ENCODE results near the gene SELENOP. TPM values are rescaled to one million over a fixed set of nuclear protein-coding genes. Genes with fewer than 3 reads are reported as not detected.

SELENOP gene
- total RNA-seq, 1 donor: 31.1 TPM

DNA sequence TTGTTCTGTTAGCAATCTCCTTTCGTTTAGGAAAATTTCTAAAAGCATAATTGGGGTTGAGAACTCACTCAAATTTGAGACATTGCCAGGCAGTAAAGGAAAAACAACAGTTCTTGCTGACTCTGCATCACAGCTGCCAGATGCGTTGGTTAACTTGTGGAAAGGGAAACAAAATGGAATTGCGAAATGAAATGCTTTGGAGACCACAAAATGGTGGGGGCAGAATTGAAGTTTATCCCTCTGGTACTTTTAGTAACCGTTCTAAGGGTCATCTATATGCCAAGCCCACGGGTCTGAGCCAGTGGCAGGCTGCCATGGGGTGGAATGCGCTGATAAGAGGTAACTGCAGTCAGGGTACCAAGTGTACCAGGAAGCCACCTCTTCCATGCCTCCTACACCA, 28.6 kb upstream of the SELENOP start:
- no peak overlapping the region for H3K4me3 ChIP-seq (ENCODE audit: low read depth, low read length)
- TF ChIP-seq, protein P1, sequence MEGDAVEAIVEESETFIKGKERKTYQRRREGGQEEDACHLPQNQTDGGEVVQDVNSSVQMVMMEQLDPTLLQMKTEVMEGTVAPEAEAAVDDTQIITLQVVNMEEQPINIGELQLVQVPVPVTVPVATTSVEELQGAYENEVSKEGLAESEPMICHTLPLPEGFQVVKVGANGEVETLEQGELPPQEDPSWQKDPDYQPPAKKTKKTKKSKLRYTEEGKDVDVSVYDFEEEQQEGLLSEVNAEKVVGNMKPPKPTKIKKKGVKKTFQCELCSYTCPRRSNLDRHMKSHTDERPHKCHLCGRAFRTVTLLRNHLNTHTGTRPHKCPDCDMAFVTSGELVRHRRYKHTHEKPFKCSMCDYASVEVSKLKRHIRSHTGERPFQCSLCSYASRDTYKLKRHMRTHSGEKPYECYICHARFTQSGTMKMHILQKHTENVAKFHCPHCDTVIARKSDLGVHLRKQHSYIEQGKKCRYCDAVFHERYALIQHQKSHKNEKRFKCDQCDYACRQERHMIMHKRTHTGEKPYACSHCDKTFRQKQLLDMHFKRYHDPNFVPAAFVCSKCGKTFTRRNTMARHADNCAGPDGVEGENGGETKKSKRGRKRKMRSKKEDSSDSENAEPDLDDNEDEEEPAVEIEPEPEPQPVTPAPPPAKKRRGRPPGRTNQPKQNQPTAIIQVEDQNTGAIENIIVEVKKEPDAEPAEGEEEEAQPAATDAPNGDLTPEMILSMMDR (IDR thresholded peaks at IDR 0.05; ENCODE audit: insufficient read depth, low read depth, low read length): no peak
- DNase-seq (ENCODE audit: low read depth): peak; percentile 89

DNA sequence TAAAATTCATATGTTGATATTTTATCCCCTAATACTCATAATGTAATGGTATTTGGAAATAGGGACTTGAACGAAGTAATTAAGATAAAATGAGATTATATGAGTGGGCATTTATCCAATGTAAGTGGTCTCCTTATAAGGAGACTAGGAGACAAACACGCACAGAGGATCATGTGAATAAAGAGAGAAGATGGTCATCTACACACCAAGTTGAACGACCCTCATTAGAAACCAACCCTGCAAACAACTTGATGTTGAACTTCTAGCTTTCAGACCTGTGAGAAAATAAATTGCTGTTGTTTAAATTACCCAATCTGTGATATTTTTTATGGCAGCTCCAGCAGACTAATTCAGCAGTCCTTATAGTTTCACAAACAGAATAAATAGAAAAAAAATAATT, 27.5 kb upstream of the SELENOP start:
- TF ChIP-seq, protein P1 (IDR thresholded peaks at IDR 0.05; ENCODE audit: insufficient read depth, low read depth, low read length): no peak
- no peak overlapping the region for H3K4me3 ChIP-seq (ENCODE audit: low read depth, low read length)
- DNase-seq (ENCODE audit: low read depth): no peak

DNA sequence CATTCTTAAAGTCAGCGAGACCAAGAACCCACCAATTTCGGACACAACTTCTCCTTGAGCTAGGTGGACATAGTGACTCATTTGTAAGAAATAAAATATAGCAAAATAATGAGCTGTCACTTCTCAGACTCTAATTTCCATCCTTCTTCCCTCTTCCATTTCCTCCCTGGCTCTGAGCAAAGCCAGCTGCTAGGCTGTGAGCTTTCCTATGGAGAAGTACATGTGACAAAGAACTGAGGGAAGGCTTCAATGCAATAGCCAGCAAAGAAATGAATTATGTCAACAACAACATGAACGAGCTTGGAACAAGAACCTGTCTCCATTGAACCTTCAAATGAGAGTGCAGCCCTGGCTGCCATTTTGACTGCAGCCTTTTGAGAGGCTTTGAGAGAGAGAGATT, 25.9 kb upstream of the SELENOP start:
- H3K4me3 ChIP-seq (ENCODE audit: low read depth, low read length): no peak overlapping the region
- no peak for DNase-seq (ENCODE audit: low read depth)
- TF ChIP-seq, protein P1 (IDR thresholded peaks at IDR 0.05; ENCODE audit: insufficient read depth, low read depth, low read length): no peak

DNA sequence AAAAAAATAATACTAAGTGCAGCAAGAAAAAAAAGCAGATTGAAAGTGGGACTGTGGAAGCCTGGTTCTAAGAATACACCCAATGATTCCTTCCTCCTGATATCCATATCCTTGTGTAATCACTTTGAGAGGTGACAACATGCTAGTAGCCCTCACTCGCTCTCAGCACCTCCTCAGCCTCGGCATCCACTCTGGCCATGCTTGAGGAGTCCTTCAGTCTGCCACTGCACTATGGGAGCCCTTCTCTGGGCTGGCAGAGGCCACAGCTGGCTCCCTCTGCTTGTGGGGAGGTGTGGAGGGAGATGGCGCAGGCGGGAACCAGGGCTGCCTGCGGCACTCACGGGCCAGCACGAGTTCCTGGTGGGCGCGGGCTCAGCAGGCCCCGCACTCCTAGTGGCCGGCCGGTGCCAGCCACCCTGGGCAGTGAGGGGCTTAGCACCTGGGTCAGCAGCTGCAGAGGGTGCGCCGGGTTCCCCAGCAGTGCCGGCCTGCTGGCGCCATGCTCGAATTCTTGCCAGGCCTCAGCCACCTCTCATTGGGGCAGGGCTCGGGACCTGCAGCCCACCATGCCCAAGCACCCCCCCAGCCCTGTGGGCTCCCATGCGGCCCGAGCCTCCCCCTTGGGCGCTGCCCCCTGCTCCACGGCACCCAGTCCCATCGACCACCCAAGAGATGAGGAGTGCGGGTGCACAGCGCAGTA, 24.5 kb upstream of the SELENOP start:
- DNase-seq (ENCODE audit: low read depth): no peak
- H3K4me3 ChIP-seq (ENCODE audit: low read depth, low read length): no peak overlapping the region
- TF ChIP-seq, protein P1 (IDR thresholded peaks at IDR 0.05; ENCODE audit: insufficient read depth, low read depth, low read length): no peak

DNA sequence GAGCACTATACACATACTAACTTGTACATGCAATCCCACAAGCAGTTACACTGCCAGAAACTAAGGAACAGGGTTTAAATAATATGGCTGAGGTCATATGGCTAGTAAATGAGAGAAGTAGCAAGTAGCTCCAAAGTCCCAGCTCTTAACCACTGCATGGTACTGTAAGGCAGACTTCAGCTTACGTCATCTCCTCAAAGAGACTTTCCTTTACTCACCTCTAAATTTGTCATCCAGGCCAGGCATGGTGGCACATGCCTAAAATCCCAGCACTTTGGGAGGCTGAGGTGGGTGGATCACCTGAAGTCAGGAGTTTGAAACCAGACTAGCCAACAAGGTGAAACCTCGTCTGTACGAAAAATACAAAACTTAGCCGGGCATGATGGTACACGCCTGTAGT, 20.4 kb upstream of the SELENOP start:
- H3K4me3 ChIP-seq (ENCODE audit: low read depth, low read length): no peak overlapping the region
- TF ChIP-seq, protein P1 (IDR thresholded peaks at IDR 0.05; ENCODE audit: insufficient read depth, low read depth, low read length): no peak
- DNase-seq (ENCODE audit: low read depth): no peak

DNA sequence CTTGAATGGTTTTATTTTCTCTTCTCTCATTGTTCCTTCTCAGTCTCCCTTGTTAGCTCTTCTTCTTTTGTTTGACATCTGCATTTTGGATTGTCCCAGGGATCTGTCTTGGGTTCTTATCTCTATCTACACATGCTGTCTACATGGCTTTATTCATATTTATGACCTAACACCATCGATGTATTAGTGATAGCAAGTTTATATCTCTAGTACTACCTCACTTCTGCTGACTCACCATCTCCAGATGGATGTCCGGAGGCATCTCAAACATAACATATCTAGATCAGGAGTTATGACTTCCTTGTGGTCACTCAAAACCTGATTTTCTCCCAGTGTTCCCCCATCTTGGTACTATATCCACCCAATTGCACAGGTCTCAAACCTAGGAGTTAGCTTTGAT, 19.2 kb upstream of the SELENOP start:
- TF ChIP-seq, protein P1 (IDR thresholded peaks at IDR 0.05; ENCODE audit: insufficient read depth, low read depth, low read length): no peak
- DNase-seq (ENCODE audit: low read depth): no peak
- H3K4me3 ChIP-seq (ENCODE audit: low read depth, low read length): no peak overlapping the region

DNA sequence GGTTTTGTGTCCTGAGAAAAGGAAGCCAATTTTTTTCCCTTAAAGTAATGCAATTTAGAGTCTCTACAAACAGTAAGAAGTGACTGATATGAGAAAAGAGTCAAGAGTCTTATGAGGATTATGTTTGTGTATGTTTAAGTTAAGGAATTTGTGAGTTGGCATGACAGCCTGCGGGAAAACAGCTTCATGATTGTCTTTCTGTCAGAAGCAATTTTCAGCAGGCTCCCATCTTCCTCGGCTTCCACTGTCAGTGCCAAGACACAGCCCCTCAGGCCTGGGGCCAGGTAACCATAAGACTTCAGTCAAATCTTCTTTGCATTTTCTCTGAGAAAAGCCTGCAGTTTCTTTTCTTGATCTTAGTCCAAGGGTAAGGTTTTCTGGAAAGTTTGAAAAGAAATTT, 17.0 kb upstream of the SELENOP start:
- no peak overlapping the region for H3K4me3 ChIP-seq (ENCODE audit: low read depth, low read length)
- peak; percentile 16 for DNase-seq (ENCODE audit: low read depth)
- TF ChIP-seq, protein P1 (IDR thresholded peaks at IDR 0.05; ENCODE audit: insufficient read depth, low read depth, low read length): no peak
